ENCODE results near the gene ABHD5.

Gene ABHD5

GRCh38 chr3:43769097-43769884 is 78.6 kb downstream of the ABHD5 start:
- peak; percentile 99 for DNase-seq (ENCODE audit: low spot score)
- TF ChIP-seq CTCF (IDR thresholded peaks at IDR 0.05) = peak; percentile 86
- peak overlapping the region; percentile 60 for H3K4me3 ChIP-seq
- peak overlapping the region; percentile 76 to 90 for H3K27ac ChIP-seq

GRCh38 chr3:43769885-43770425 is 79.2 kb downstream of the ABHD5 start:
- DNase-seq (ENCODE audit: low spot score) = no peak
- Histone ChIP-seq H3K4me3 (peak overlapping the region; percentile 60), H3K27ac (peak overlapping the region; percentile 76 to 90)
- no peak for TF ChIP-seq CTCF (IDR thresholded peaks at IDR 0.05)

- H3K4me3 ChIP-seq = no peak overlapping the region
- DNase-seq (ENCODE audit: low spot score) = peak; percentile 85
- no peak for TF ChIP-seq CTCF (IDR thresholded peaks at IDR 0.05)
- H3K27ac ChIP-seq = peak overlapping the region; percentile 76 to 90
Measured at GRCh38 chr3:43770426-43771103, 79.8 kb downstream of the ABHD5 start.

GRCh38 chr3:43771610-43772009 is 80.9 kb downstream of the ABHD5 start:
- no peak for DNase-seq (ENCODE audit: low spot score)
- TF ChIP-seq CTCF (IDR thresholded peaks at IDR 0.05) = no peak
- H3K27ac ChIP-seq = peak overlapping the region in 1 of 2 donors; percentile 90
- H3K4me3 ChIP-seq = no peak overlapping the region

GRCh38 chr3:43773273-43774094 is 82.7 kb downstream of the ABHD5 start:
- DNase-seq (ENCODE audit: low spot score) = peak; percentile 46
- Histone ChIP-seq H3K27ac (peak overlapping the region in 1 of 2 donors; percentile 66), H3K4me3 (no peak overlapping the region)
- TF ChIP-seq CTCF (IDR thresholded peaks at IDR 0.05) = no peak

GRCh38 chr3:43774799-43775198 is 84.1 kb downstream of the ABHD5 start:
- Histone ChIP-seq H3K27ac (no peak overlapping the region), H3K4me3 (no peak overlapping the region)
- no peak for TF ChIP-seq CTCF (IDR thresholded peaks at IDR 0.05)
- peak; percentile 60 for DNase-seq (ENCODE audit: low spot score)

Data from coronary artery (tissue), 2 donors.